HEK293 (cell line): ENCODE results near the gene FAM8A1.

Experiments
- CTCF ChIA-PET: fragments of 350-600 bp; formaldehyde crosslinking; extraction: SDS; loops from one replicate; lab custom pipeline; 2021; ENCODE audit warnings: antibody characterized with exemption; lab: Yijun Ruan, JAX
- POLR2A ChIA-PET: fragments of 300-600 bp; formaldehyde crosslinking; extraction: SDS; loops from one replicate; lab custom pipeline; 2020; ENCODE audit warnings: antibody characterized with exemption, inconsistent platforms; lab: Yijun Ruan, JAX
- H3K27ac ChIP-seq: fragments of 200-500 bp; sonication (Bioruptor generic); 2 replicates; pipeline ENCODE4 v1.5.1; 2014; ENCODE audit warnings: low read depth, low read length, control low read depth, inconsistent platforms; ENCODE audit errors: extremely low read depth
- H3K36me3 ChIP-seq, 2 experiments: fragments of 200-500 bp in 1 of 2; sonication (Bioruptor generic) in 1 of 2; 1 replicate in 1 of 2; 2 replicates in 1 of 2; pipeline ENCODE4 v1.5.1; 2014 to 2017; ENCODE audit warnings: inconsistent platforms in 2 of 2, low read length in 2 of 2; ENCODE audit not compliant: control insufficient read depth in 2 of 2, insufficient read depth in 1 of 2
- H3K4me1 ChIP-seq: fragments of 200-500 bp; sonication (Bioruptor generic); 2 replicates; pipeline ENCODE4 v1.5.1; 2014; ENCODE audit warnings: mild to moderate bottlenecking, low read length, inconsistent platforms; ENCODE audit not compliant: control insufficient read depth, insufficient read depth
- H3K4me3 ChIP-seq: 2 replicates; pipeline ENCODE4 v1.5.1; 2011; ENCODE audit warnings: low read depth, mild to moderate bottlenecking, control low read depth, low read length, moderate library complexity
- H3K9me3 ChIP-seq: fragments of 200-500 bp; sonication (Bioruptor generic); 2 replicates; pipeline ENCODE4 v1.5.1; 2014; ENCODE audit warnings: low read depth, low read length, inconsistent platforms; ENCODE audit not compliant: control insufficient read depth, insufficient read depth
- CTCF ChIP-seq: fragments of 450-650 bp; formaldehyde crosslinking; IDR thresholded peaks from 2 replicates; pipeline ENCODE4 v1.5.1; 2016; ENCODE audit warnings: missing biosample characterization, missing genetic modification characterization
- PRDM10 ChIP-seq: fragments of 450-650 bp; formaldehyde crosslinking; IDR thresholded peaks from 2 replicates; pipeline ENCODE4 v1.5.1; 2016; ENCODE audit warnings: missing biosample characterization, missing genetic modification characterization
- REPIN1 ChIP-seq: fragments of 450-650 bp; formaldehyde crosslinking; IDR thresholded peaks from 2 replicates; pipeline ENCODE4 v1.5.1; 2017; ENCODE audit warnings: missing biosample characterization, missing genetic modification characterization, low read depth
- ZBTB1 ChIP-seq: fragments of 450-650 bp; formaldehyde crosslinking; IDR thresholded peaks from 2 replicates; pipeline ENCODE4 v1.5.1; 2016; ENCODE audit warnings: missing biosample characterization, missing genetic modification characterization
- ZFP41 ChIP-seq: fragments of 450-650 bp; formaldehyde crosslinking; IDR thresholded peaks from 2 replicates; pipeline ENCODE4 v1.5.1; 2016; ENCODE audit warnings: missing biosample characterization, missing genetic modification characterization, borderline replicate concordance
- ZNF169 ChIP-seq: fragments of 450-650 bp; formaldehyde crosslinking; IDR thresholded peaks from 2 replicates; pipeline ENCODE4 v1.5.1; 2016; ENCODE audit warnings: missing biosample characterization, missing genetic modification characterization
- ZNF280D ChIP-seq: fragments of 450-650 bp; formaldehyde crosslinking; IDR thresholded peaks from 2 replicates; pipeline ENCODE4 v1.5.1; 2016; ENCODE audit warnings: missing biosample characterization, missing genetic modification characterization
- ZNF394 ChIP-seq: fragments of 450-650 bp; formaldehyde crosslinking; IDR thresholded peaks from 2 replicates; pipeline ENCODE4 v1.5.1; 2016; ENCODE audit warnings: missing biosample characterization, missing genetic modification characterization, mild to moderate bottlenecking, moderate library complexity, borderline replicate concordance
- ZNF596 ChIP-seq: fragments of 450-650 bp; IDR thresholded peaks from 2 replicates; pipeline ENCODE4 v1.5.0; 2018; ENCODE audit warnings: missing biosample characterization, mild to moderate bottlenecking, missing genetic modification characterization, moderate library complexity
- ZNF658 ChIP-seq: fragments of 450-650 bp; formaldehyde crosslinking; IDR thresholded peaks from 2 replicates; pipeline ENCODE4; 2016; ENCODE audit warnings: missing biosample characterization, missing genetic modification characterization
- ZNF692 ChIP-seq: fragments of 450-650 bp; formaldehyde crosslinking; IDR thresholded peaks from 2 replicates; pipeline ENCODE4 v1.5.1; 2016; ENCODE audit warnings: missing biosample characterization, missing genetic modification characterization

FAM8A1 gene

GRCh38 chr6:17599877-17600526 is at the start of gene FAM8A1 (continued):
- peak; percentile 81 for TF ChIP-seq CTCF (tag by site-specific recombination)
- TF ChIP-seq ZNF280D (tag by site-specific recombination) = 0 out of 2 replicates have a peak, but pooled peaks have one; percentile 44

- Histone ChIP-seq H3K27ac (no peak overlapping the region), H3K4me3 (no peak overlapping the region)
- no peak for TF ChIP-seq ZFP41 (tag by site-specific recombination)
- no peak for TF ChIP-seq ZNF169
- no peak for TF ChIP-seq ZNF658 (tag by site-specific recombination)
- no peak for TF ChIP-seq ZNF692 (tag by site-specific recombination)
- TF ChIP-seq PRDM10 (tag by site-specific recombination) = no peak
- no peak for TF ChIP-seq ZNF596 (tag by site-specific recombination)
- TF ChIP-seq REPIN1 (tag by site-specific recombination) = no peak
- no peak for TF ChIP-seq ZNF394 (tag by site-specific recombination)
- TF ChIP-seq ZBTB1 = no peak
- TF ChIP-seq, all 188 proteins: peak for 0
- CTCF ChIA-PET = interaction anchor here (0.5 kb wide), 1 partner anchor 372 kb away, joined by 3 read pairs; no protein-coding TSS in a partner anchor
- POLR2A ChIA-PET = interaction anchor here (1.2 kb wide), 1 partner anchor 49 kb away, joined by 4 read pairs; the partner anchor contains the start of gene FAM8A1
- no peaks in the 10 kb centered on the region for H3K9me3 ChIP-seq
- no peaks in the 10 kb centered on the region; a peak in 1 of 3 replicates for H3K36me3 ChIP-seq
- no peaks in the 10 kb centered on the region for H3K4me1 ChIP-seq
These were observed 48.6 kb upstream of the FAM8A1 start for GRCh38 chr6:17551383-17551958.
